Measurements from ENCODE around the gene LACRT.
A peak's percentile ranks its signal among the peaks of the same experiment; 100 is the strongest.
"Not testable (repeated sequence)": the region's sequence is repeated elsewhere in the genome, so short reads cannot be mapped to it uniquely, and the experiment has no call there.

The LACRT gene

DNA sequence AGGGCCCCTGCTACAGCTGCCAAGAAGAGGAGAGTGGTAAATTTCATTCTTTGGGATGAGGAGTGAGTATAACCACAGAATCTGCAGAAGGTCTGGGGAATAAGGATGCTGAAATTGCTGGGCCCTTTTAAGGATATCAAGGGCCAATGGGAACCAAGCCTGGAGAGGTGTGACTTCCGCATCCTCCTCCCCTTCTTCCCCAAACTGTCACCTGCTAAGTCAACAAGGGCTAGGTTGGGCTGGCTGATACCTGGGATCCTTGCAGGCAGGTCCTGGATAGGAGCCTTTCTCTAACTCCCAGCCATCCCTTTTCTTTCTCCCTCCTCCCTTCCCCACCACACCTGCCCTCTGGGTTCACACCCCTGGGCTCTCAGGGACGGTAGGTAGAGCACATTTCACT lies at the start of gene LACRT:
Gene LACRT, minus strand, starts transcription at position 101 of the 400 bp plus-strand sequence. Its CDS starts 54 bp downstream, at position 47.
- no peak for DNase-seq (ENCODE audit: low read depth in 2 of 2)

GRCh38 chr12:54683398-54683797 lies 48.7 kb upstream of the LACRT start:
- no peak for DNase-seq (ENCODE audit: low read depth in 2 of 2)

DNA sequence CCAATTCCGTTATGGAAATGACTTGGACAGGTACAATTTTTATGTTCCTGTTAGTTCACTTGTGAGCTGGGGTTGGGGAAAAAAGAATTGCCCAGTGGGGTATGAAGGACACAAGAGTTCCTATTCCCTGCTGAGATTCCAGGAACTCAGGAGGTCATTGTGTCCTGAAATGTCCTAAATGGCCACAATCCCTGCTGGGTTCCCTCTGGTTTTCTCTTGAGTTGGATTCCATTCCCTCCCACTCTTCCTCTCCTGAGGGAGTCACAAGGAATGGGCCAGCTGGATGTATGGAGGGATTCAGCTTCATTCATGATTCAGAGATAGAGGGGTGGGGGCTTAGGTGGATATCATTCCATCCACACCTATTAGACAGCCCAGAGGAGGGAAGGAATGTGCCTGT lies 48.0 kb upstream of the LACRT start:
- no peak for DNase-seq (ENCODE audit: low read depth in 2 of 2)

GRCh38 chr12:54680374-54680773 lies 45.7 kb upstream of the LACRT start:
- DNase-seq (ENCODE audit: low read depth in 2 of 2): no peak

DNA sequence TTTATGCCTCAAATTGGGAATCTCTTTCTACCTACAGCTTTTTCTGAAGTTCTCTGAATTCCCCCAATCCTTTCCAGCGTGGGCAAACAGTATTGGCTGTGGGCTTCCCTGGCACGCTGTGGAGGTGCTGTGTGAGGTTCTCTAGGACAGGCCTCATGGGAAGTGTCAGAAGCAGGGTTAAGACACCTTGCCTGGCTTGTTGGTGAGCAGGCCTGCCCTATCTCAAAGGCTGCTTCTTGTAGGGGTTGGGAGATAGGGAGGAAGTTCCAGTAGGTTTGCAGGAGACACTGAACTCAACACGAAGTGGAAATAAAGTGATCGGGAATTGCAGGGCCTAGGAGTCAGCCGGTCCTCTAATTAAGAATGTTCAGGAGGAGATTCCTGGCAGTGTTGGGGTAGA lies 43.4 kb upstream of the LACRT start:
- no peak for DNase-seq (ENCODE audit: low read depth in 2 of 2)

- DNase-seq (ENCODE audit: low read depth in 2 of 2): no peak
Observed at GRCh38 chr12:54667945-54668344, 33.2 kb upstream of the LACRT start.

DNA sequence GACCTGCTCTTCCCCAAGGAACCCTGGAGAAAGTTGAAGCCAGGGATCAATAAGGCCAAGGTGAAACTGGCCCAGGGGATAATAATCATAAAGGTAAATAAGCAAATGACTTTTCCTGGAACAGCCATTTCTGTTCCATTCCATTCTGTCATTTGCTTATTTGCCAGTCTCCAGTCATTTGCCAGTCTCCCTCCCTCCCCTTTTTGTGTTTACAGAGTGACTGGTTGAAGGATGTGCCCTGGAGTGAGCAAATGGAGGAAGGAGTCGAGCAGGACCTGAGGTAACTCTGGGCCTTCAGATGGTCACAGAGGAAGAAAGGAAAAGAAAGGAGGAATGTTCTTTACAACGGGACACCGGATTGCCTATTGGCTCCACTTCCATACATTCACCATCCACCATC lies 31.3 kb upstream of the LACRT start:
- DNase-seq (ENCODE audit: low read depth in 2 of 2): no peak

GRCh38 chr12:54665022-54665635 lies 30.4 kb upstream of the LACRT start:
- DNase-seq (ENCODE audit: low read depth in 2 of 2): not testable (repeated sequence)

DNA sequence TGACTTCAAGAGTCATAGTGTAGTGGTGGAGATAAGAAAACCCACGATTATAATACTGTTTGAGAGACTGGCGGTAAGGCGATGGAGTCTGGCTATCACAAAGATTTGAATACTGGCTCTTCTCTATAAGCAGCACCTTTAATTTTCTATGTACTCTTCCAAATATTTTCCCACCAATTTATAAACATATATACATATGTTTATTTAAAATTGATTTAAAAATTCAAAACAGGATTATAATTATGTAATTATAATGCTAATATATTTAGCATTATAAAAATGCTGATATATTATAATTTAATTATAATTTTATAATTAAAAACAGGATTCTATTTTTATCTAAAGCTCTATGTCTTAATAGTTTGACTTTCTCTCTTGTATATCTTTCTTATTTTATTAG lies 28.9 kb upstream of the LACRT start:
- DNase-seq (ENCODE audit: low read depth in 2 of 2): no peak

DNA sequence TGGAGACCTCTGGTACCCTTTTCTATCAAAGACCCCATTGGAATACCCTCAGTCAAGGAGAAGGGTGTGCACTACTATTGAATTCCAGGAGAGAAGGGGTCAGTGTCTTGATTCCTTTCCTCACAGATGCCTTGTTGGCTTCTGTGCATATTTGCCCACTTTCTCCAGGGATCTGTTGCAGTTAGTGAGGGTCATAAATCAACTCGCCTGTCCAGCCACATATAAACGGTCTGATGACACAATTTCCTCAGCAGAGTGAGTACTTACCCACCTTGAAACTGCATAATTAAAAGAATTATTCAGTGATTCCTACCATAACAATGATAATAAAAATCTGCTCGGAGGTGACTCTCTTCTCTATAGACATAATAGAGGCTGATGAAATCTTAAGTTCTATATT lies 27.3 kb upstream of the LACRT start:
- no peak for DNase-seq (ENCODE audit: low read depth in 2 of 2)

GRCh38 chr12:54661048-54661447 lies 26.4 kb upstream of the LACRT start:
- no peak for DNase-seq (ENCODE audit: low read depth in 2 of 2)

GRCh38 chr12:54660320-54660962 lies 25.7 kb upstream of the LACRT start:
- no peak for DNase-seq (ENCODE audit: low read depth in 2 of 2)

- DNase-seq (ENCODE audit: low read depth in 2 of 2): peak in 1 of 2 donors; percentile 10
Observed at GRCh38 chr12:54658306-54659264, 23.9 kb upstream of the LACRT start.

- no peak for DNase-seq (ENCODE audit: low read depth in 2 of 2)
Observed at GRCh38 chr12:54657105-54657607, 22.5 kb upstream of the LACRT start.

GRCh38 chr12:54654926-54655325 lies 20.2 kb upstream of the LACRT start:
- DNase-seq (ENCODE audit: low read depth in 2 of 2): no peak

- no peak for DNase-seq (ENCODE audit: low read depth in 2 of 2)
Observed at GRCh38 chr12:54653025-54653424, 18.3 kb upstream of the LACRT start.

- DNase-seq (ENCODE audit: low read depth in 2 of 2): no peak
Observed at GRCh38 chr12:54650889-54651288, 16.2 kb upstream of the LACRT start.

GRCh38 chr12:54650409-54650808 lies 15.7 kb upstream of the LACRT start:
- no peak for DNase-seq (ENCODE audit: low read depth in 2 of 2)

- no peak for DNase-seq (ENCODE audit: low read depth in 2 of 2)
Observed at GRCh38 chr12:54649825-54650224, 15.1 kb upstream of the LACRT start.

GRCh38 chr12:54648265-54648664 lies 13.6 kb upstream of the LACRT start, which contains the start of gene DCD:
Gene DCD (minus strand): TSS chr12:54648365. CDS start chr12:54648303, 62 bp downstream.
- DNase-seq (ENCODE audit: low read depth in 2 of 2): no peak

DNA sequence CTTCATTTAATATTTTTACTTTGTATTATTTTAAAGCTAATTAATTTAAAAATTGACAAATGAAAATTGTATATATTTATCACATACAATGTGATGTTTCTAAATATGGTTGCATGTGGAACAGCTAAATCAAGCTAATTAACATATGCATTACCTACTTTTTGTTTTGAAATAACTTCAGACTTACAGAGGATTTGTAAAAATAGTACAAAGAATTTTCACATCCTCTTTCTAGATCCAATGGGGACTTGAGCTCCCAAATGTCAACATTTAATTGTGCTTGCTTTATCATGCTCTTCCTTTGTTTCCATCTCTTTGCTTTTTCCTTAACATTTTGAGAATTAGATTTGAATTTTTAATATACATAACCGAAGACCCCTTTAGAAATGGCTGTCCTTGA lies 6.9 kb upstream of the LACRT start:
- no peak for DNase-seq (ENCODE audit: low read depth in 2 of 2)

GRCh38 chr12:54641089-54641488 lies 6.4 kb upstream of the LACRT start:
- no peak for DNase-seq (ENCODE audit: low read depth in 2 of 2)

Measured in stimulated activated CD8-positive, alpha-beta memory T cell treated with anti-CD3 and anti-CD28 coated beads, Interleukin-7, amount 100 ng/mL, for 1 hour (primary cell).